Middle frontal gyrus (tissue), 1 donor: Measurements from ENCODE around the gene TMEM233.
"Not testable (repeated sequence)": the region's sequence is repeated elsewhere in the genome, so short reads cannot be mapped to it uniquely, and the experiment has no call there.

Source experiments
- DNase-seq: peaks from one replicate; pipeline ENCODE4 v3.0.0-alpha.2; 2015; ENCODE audit warnings: low spot score; ENCODE audit errors: extremely low spot score

The TMEM233 gene

GRCh38 chr12:119603767-119604166 is 10.2 kb downstream of the TMEM233 start:
- DNase-seq, result no peak

GRCh38 chr12:119609358-119609757 is 15.8 kb downstream of the TMEM233 start:
- DNase-seq, result no peak

- no peak for DNase-seq
Observed at GRCh38 chr12:119613319-119613936, 19.9 kb downstream of the TMEM233 start.

GRCh38 chr12:119614705-119615104 is 21.1 kb downstream of the TMEM233 start:
- no peak for DNase-seq

- DNase-seq, result no peak
Observed at GRCh38 chr12:119615518-119616475, 22.2 kb downstream of the TMEM233 start.

GRCh38 chr12:119618328-119618896 is 24.8 kb downstream of the TMEM233 start:
- DNase-seq, result not testable (repeated sequence)

GRCh38 chr12:119620490-119620889 is 26.9 kb downstream of the TMEM233 start:
- no peak for DNase-seq

GRCh38 chr12:119621878-119622277 is 28.3 kb downstream of the TMEM233 start:
- DNase-seq, result no peak

- no peak for DNase-seq
Observed at GRCh38 chr12:119624966-119625365, 31.4 kb downstream of the TMEM233 start.

- no peak for DNase-seq
Observed at GRCh38 chr12:119627019-119627643, 33.6 kb downstream of the TMEM233 start.

GRCh38 chr12:119627686-119628085 is 34.1 kb downstream of the TMEM233 start:
- DNase-seq, result no peak

- DNase-seq, result no peak
Observed at GRCh38 chr12:119630223-119630780, 36.7 kb downstream of the TMEM233 start.

GRCh38 chr12:119630962-119631550 is 37.5 kb downstream of the TMEM233 start:
- DNase-seq, result no peak

GRCh38 chr12:119631930-119632678 is 38.5 kb downstream of the TMEM233 start:
- no peak for DNase-seq

GRCh38 chr12:119634743-119635142 is 41.2 kb downstream of the TMEM233 start:
- no peak for DNase-seq

- DNase-seq, result no peak
Observed at GRCh38 chr12:119642986-119643385, 49.4 kb downstream of the TMEM233 start.

- no peak for DNase-seq
Observed at GRCh38 chr12:119644930-119645329, 51.4 kb downstream of the TMEM233 start.

GRCh38 chr12:119645535-119646059 is 52.0 kb downstream of the TMEM233 start:
- no peak for DNase-seq

GRCh38 chr12:119649202-119649808 is 55.7 kb downstream of the TMEM233 start:
- DNase-seq, result no peak

GRCh38 chr12:119652665-119653064 is 59.1 kb downstream of the TMEM233 start:
- no peak for DNase-seq
